ENCODE results near the gene DPP4. TPM values are rescaled to one million over a fixed set of nuclear protein-coding genes. Genes with fewer than 3 reads are reported as not detected.
A peak's percentile ranks its signal among the peaks of the same experiment; 100 is the strongest.

DPP4 gene
- total RNA-seq, 1 experiment from 2014 or later = 23.3 TPM

DNA sequence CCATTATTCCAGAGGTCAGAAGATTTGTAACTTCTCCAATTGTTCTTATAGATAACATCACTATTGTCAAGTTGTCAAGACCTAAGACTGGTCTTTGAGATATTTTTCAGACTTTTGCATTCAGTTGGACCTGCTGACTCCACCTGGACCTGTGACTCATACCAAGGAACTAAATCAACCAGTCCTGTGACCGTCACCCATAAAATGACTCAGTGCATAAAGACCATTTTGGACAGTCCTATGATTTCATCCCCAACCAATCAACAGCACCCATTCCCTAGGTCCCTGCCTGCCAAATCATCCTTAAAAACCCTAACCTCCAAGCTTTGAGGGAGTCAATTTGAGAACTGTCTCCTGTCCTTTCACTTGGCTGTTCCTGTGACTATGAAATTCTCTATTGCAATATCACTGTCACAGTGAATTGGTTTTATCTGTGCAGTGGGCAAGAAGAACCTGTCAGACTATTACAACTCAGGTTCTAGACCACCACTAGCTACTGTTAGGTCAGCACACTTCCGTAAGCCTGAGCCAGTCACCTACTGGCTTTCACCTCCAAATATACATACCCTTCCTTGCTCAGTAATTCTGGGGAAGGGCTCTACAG, 17.1 kb downstream of the DPP4 start:
- H3F3A ChIP-seq (ENCODE audit: low read length, unreplicated experiment) = no peaks in the 10 kb centered on the region
- peaks cover 25% of the 10 kb centered on the region for H3K36me3 ChIP-seq (ENCODE audit: low read depth, low read length)
- no peak overlapping the region for H3K27ac ChIP-seq (ENCODE audit: low read length)
- CTCF ChIA-PET = no interaction called here
- no peak overlapping the region for H2AFZ ChIP-seq (ENCODE audit: low read length)
- no peaks in the 10 kb centered on the region for H3K4me1 ChIP-seq (ENCODE audit: insufficient read depth, low read length)
- POLR2A ChIA-PET (ENCODE audit: unreplicated experiment) = no interaction called here
- TF ChIP-seq CTCF (conservative IDR thresholded peaks at IDR 0.05; ENCODE audit: low read depth, low read length) = no peak
- no peak for TF ChIP-seq EZH2phosphoT487 (IDR thresholded peaks at IDR 0.05; ENCODE audit: borderline replicate concordance, low read length)
- TF ChIP-seq EZH2 (IDR thresholded peaks at IDR 0.05; ENCODE audit: low read length, unreplicated experiment) = no peak
- H3K9me2 ChIP-seq (replicated peaks; ENCODE audit: low read length) = no peaks in the 10 kb centered on the region
- no TSS peak for BruUV-seq (replicated peaks)
- H3K9me3 ChIP-seq (ENCODE audit: low read length) = peaks cover 27% of the 10 kb centered on the region
- H3K4me2 ChIP-seq (ENCODE audit: low read length) = no peak overlapping the region
- H4K20me1 ChIP-seq (ENCODE audit: low read length) = no peaks in the 10 kb centered on the region
- no peaks in the 10 kb centered on the region for H3K27me3 ChIP-seq (ENCODE audit: low read length)
- peak; percentile 39 for DNase-seq
- H3K9ac ChIP-seq (ENCODE audit: low read length) = no peak overlapping the region
- no peak overlapping the region for H3K4me3 ChIP-seq (ENCODE audit: low read length)
- intact Hi-C loops (cut with micrococcal nuclease) = no loop called here
- no peak for ATAC-seq
- no peaks in the 10 kb centered on the region for H3K79me2 ChIP-seq (ENCODE audit: low read length)

DNA sequence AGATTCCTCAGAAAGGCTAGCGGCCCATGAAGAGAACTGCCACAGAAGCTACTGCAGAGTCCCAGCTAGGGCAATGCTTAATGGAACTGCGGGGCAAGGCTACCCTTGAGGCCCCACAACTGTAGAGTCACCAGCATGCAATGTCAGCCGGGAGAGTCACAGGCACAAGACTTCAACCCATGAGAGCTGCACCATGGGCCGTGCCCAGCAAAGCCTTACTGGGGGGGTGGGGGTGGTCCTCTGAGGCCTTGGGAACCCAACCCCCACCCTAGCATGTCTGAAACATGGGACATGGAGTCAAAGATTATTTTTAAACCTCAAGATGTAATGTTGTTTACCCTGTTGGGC, 20.2 kb downstream of the DPP4 start:
- H3K36me3 ChIP-seq (ENCODE audit: low read depth, low read length) = peaks cover 23% of the 10 kb centered on the region
- intact Hi-C loops (cut with micrococcal nuclease) = no loop called here
- no peak for DNase-seq
- H3K79me2 ChIP-seq (ENCODE audit: low read length) = no peaks in the 10 kb centered on the region
- BruUV-seq (replicated peaks) = no TSS peak
- POLR2A ChIA-PET (ENCODE audit: unreplicated experiment) = no interaction called here
- H3K4me3 ChIP-seq (ENCODE audit: low read length) = no peak overlapping the region
- H3K9me3 ChIP-seq (ENCODE audit: low read length) = peaks cover 25% of the 10 kb centered on the region
- H3K4me2 ChIP-seq (ENCODE audit: low read length) = no peak overlapping the region
- no peaks in the 10 kb centered on the region for H3K4me1 ChIP-seq (ENCODE audit: insufficient read depth, low read length)
- TF ChIP-seq EZH2 (IDR thresholded peaks at IDR 0.05; ENCODE audit: low read length, unreplicated experiment) (no peak), CTCF (conservative IDR thresholded peaks at IDR 0.05; ENCODE audit: low read depth, low read length) (no peak), EZH2phosphoT487 (IDR thresholded peaks at IDR 0.05; ENCODE audit: borderline replicate concordance, low read length) (no peak)
- H3F3A ChIP-seq (ENCODE audit: low read length, unreplicated experiment) = no peaks in the 10 kb centered on the region
- CTCF ChIA-PET = no interaction called here
- no peak for ATAC-seq
- H3K27ac ChIP-seq (ENCODE audit: low read length) = no peak overlapping the region
- no peaks in the 10 kb centered on the region for H3K27me3 ChIP-seq (ENCODE audit: low read length)
- H3K9me2 ChIP-seq (replicated peaks; ENCODE audit: low read length) = no peaks in the 10 kb centered on the region
- no peak overlapping the region for H3K9ac ChIP-seq (ENCODE audit: low read length)
- no peak overlapping the region for H2AFZ ChIP-seq (ENCODE audit: low read length)
- H4K20me1 ChIP-seq (ENCODE audit: low read length) = no peaks in the 10 kb centered on the region

GRCh38 chr2:162053066-162053807, 20.8 kb downstream of the DPP4 start:
- POLR2A ChIA-PET (ENCODE audit: unreplicated experiment) = no interaction called here
- Histone ChIP-seq H3K79me2 (ENCODE audit: low read length) (no peaks in the 10 kb centered on the region; the same call in 1 of the 2 replicates), H3K36me3 (ENCODE audit: low read depth, low read length) (peaks cover 18% of the 10 kb centered on the region), H2AFZ (ENCODE audit: low read length) (no peak overlapping the region), H3K9me2 (replicated peaks; ENCODE audit: low read length) (no peaks in the 10 kb centered on the region), H3K4me2 (ENCODE audit: low read length) (no peak overlapping the region), H3K4me1 (ENCODE audit: insufficient read depth, low read length) (no peaks in the 10 kb centered on the region), H4K20me1 (ENCODE audit: low read length) (no peaks in the 10 kb centered on the region), H3K9me3 (ENCODE audit: low read length) (peaks cover 20% of the 10 kb centered on the region), H3K4me3 (ENCODE audit: low read length) (no peak overlapping the region), H3K27ac (ENCODE audit: low read length) (no peak overlapping the region), H3K27me3 (ENCODE audit: low read length) (no peaks in the 10 kb centered on the region), H3F3A (ENCODE audit: low read length, unreplicated experiment) (no peaks in the 10 kb centered on the region), H3K9ac (ENCODE audit: low read length) (no peak overlapping the region)
- intact Hi-C loops (cut with micrococcal nuclease) = no loop called here
- no TSS peak for BruUV-seq (replicated peaks)
- no peak for TF ChIP-seq EZH2phosphoT487 (IDR thresholded peaks at IDR 0.05; ENCODE audit: borderline replicate concordance, low read length)
- TF ChIP-seq CTCF (conservative IDR thresholded peaks at IDR 0.05; ENCODE audit: low read depth, low read length) = no peak
- no peak for TF ChIP-seq EZH2 (IDR thresholded peaks at IDR 0.05; ENCODE audit: low read length, unreplicated experiment)
- CTCF ChIA-PET = no interaction called here
- no peak for ATAC-seq
- DNase-seq = no peak

Data from PC-3 (cell line).